HUES6 (cell line): ENCODE measurements around the gene MYH7B.

Experiments
- H3K27ac ChIP-seq: 2 replicates; pipeline ENCODE4 v1.7.0; 2013; ENCODE audit warnings: low read depth, mild to moderate bottlenecking, low read length, inconsistent platforms
- H3K27me3 ChIP-seq: 2 replicates; pipeline ENCODE4 v1.6.1; 2013; ENCODE audit warnings: low read length; ENCODE audit not compliant: control insufficient read depth, insufficient read depth
- H3K36me3 ChIP-seq: 2 replicates; pipeline ENCODE4 v1.6.1; 2013; ENCODE audit warnings: low read length; ENCODE audit not compliant: control insufficient read depth, insufficient read depth
- H3K4me1 ChIP-seq: 2 replicates; pipeline ENCODE4 v1.6.1; 2013; ENCODE audit warnings: low read length; ENCODE audit not compliant: control insufficient read depth, insufficient read depth
- H3K4me3 ChIP-seq: 2 replicates; pipeline ENCODE4 v1.5.1; 2013; ENCODE audit warnings: low read depth, low read length
- H3K9ac ChIP-seq: one replicate; pipeline ENCODE4 v1.6.1; 2013; ENCODE audit warnings: mild to moderate bottlenecking, low read length
- H3K9me3 ChIP-seq: 2 replicates; pipeline ENCODE4 v1.6.1; 2013; ENCODE audit warnings: low read depth, low read length; ENCODE audit not compliant: control insufficient read depth, insufficient read depth

Gene MYH7B

DNA sequence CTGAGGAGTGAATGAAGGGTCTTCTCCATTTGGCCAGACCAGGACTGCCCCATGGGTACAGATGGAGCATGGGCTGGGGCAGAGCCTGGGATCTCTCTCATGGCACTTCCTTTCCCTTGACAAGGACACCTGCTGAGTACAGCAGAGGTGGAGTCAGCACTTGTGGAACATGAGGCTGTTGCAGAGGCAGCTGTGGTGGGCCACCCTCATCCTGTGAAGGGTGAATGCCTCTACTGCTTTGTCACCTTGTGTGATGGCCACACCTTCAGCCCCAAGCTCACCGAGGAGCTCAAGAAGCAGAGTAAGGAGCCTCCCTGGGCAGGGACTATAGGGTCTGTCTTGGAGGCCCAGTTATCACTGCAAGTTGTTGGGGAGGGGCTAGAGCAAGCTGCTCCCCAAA, 29.7 kb upstream of the MYH7B start:
- H3K27ac ChIP-seq: no peak overlapping the region

DNA sequence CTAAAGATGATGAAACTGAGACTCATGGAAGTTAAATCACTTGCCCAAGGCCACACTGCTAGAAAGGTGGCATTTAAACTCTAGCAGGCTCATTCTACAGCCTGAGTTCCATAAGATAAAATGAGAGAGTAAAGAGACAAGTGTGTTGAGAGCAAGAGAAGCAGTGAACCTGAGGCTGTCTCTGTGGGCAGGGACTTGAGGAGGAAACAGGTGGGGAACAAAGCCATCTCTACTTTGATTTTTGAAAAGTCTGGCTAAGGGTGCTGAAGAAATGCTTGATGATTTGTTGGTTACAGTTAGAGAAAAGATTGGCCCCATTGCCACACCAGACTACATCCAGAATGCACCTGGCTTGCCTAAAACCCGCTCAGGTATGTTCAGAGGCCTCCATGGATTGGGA, 29.1 kb upstream of the MYH7B start:
- H3K27me3 ChIP-seq: no peaks in the 10 kb centered on the region
- no peak overlapping the region for H3K27ac ChIP-seq
- H3K9ac ChIP-seq: no peak overlapping the region
- H3K4me1 ChIP-seq: no peaks in the 10 kb centered on the region
- peaks cover 93% of the 10 kb centered on the region for H3K36me3 ChIP-seq
- H3K4me3 ChIP-seq: no peak overlapping the region
- H3K9me3 ChIP-seq: peaks cover 8% of the 10 kb centered on the region; the same call in 1 of the 2 replicates

More for the DNA sequence above, 29.7 kb upstream of the MYH7B start:
- peaks cover 8% of the 10 kb centered on the region; the same call in 1 of the 2 replicates for H3K9me3 ChIP-seq
- H3K36me3 ChIP-seq: peaks cover 93% of the 10 kb centered on the region
- no peaks in the 10 kb centered on the region for H3K4me1 ChIP-seq
- no peak overlapping the region for H3K9ac ChIP-seq
- no peaks in the 10 kb centered on the region for H3K27me3 ChIP-seq
- H3K4me3 ChIP-seq: no peak overlapping the region

DNA sequence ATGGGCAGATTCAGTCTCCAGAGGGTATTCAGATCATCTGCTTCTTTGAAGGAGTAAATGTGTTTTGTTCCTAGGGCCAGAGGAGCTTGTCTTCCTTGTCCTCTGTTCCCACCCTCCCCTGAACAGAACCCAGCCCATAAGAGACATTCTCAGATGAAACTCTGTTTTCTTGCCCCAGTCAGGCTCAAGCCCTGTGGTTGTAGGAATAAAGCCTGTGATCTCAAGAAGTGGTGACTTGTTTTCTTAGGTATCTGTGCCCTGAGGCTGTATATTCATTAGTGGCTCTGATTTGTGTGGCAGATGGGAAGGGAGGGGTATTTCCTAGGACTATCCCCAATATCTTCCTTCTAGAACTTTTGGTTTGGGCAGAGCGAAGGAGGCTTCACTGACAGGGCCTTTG, 27.9 kb upstream of the MYH7B start:
- Histone ChIP-seq H3K27ac (no peak overlapping the region), H3K36me3 (peaks cover 90% of the 10 kb centered on the region), H3K9ac (no peak overlapping the region)

DNA sequence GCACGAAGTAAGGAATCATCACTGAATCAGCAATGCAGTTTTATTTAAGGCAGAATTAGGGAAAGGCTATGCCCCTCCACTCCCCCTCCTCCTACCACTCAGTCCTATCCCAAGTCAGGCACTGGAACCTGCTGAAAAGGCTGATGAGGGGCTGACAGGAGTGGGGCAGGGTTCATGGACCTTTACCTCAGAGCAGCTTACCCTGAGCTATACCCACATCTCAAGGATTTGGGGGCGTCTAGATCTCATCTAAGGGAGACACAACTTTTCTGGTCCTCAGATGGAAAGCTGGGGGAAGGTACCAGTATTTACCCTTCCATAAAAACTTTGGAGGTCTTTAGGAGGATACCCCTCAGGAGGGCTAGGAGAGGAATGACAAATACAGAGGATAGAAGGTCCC, 27.3 kb upstream of the MYH7B start:
- H3K36me3 ChIP-seq: peaks cover 88% of the 10 kb centered on the region
- H3K4me1 ChIP-seq: no peaks in the 10 kb centered on the region
- H3K9ac ChIP-seq: no peak overlapping the region
- H3K27me3 ChIP-seq: no peaks in the 10 kb centered on the region
- H3K27ac ChIP-seq: no peak overlapping the region
- H3K9me3 ChIP-seq: peaks cover 2% of the 10 kb centered on the region; the same call in 1 of the 2 replicates
- H3K4me3 ChIP-seq: no peak overlapping the region

More for the DNA sequence above, 27.9 kb upstream of the MYH7B start:
- peaks cover 8% of the 10 kb centered on the region; the same call in 1 of the 2 replicates for H3K9me3 ChIP-seq
- H3K27me3 ChIP-seq: no peaks in the 10 kb centered on the region
- H3K4me3 ChIP-seq: no peak overlapping the region
- H3K4me1 ChIP-seq: no peaks in the 10 kb centered on the region

DNA sequence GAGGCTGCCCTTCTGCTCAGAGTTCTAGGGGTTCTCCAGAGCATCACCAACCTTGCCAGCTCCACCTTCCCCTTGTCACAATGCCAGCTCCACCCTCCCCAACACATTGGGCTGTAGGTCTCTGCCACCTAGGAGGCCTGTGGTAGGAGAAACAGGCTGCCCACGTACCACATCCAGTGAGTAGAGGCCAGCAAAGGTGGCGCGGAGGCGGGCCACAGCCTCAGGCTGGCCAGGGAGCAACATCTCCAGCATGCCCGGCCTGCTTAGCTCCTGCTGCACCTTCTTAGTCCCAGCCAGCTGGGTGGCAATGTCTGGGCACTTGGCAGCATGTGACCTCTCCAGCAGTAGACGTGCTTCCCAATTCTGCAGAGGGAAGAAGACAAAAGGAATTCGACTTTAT, 23.9 kb upstream of the MYH7B start:
- H3K4me1 ChIP-seq: no peaks in the 10 kb centered on the region
- H3K9me3 ChIP-seq: no peaks in the 10 kb centered on the region
- H3K27me3 ChIP-seq: no peaks in the 10 kb centered on the region
- H3K27ac ChIP-seq: no peak overlapping the region
- H3K36me3 ChIP-seq: peaks cover 71% of the 10 kb centered on the region
- H3K4me3 ChIP-seq: no peak overlapping the region
- no peak overlapping the region for H3K9ac ChIP-seq

DNA sequence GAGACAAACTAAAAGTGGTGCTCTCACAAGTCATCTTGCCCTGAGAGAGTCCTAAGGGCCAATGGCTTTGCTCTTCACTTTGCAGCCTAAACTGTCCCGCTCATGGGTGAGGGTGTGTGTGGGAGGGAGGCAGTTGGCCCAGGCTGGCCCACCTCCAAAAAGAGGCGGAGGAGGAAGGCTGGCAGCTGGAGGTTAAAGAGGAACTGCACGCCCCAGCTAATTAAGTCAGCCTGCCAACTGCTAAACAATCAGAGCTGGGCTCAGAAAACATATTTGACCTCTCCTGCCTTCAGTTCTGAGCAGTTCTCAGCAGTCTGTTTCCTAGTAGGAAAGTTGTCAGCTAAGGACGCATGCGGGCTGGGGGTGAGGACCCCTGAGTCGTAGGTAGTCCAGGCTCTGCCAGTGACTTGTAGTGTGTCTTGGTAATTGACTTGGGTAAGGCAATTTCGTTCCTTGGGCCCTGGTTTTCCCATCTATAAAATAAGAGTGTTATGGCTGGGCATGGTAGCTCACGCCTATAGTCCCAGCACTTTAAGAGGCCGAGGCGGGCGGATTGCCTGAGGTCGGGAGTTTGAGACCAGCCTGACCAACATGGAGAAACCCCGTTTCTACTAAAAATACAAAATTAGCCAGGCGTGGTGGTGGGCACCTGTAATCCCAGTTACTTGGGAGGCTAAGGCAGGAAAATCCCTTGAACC, 17.1 kb upstream of the MYH7B start:
- Histone ChIP-seq H3K9ac (no peak overlapping the region), H3K4me1 (no peaks in the 10 kb centered on the region), H3K27ac (no peak overlapping the region), H3K9me3 (no peaks in the 10 kb centered on the region), H3K36me3 (peaks cover 58% of the 10 kb centered on the region), H3K4me3 (no peak overlapping the region), H3K27me3 (no peaks in the 10 kb centered on the region)

DNA sequence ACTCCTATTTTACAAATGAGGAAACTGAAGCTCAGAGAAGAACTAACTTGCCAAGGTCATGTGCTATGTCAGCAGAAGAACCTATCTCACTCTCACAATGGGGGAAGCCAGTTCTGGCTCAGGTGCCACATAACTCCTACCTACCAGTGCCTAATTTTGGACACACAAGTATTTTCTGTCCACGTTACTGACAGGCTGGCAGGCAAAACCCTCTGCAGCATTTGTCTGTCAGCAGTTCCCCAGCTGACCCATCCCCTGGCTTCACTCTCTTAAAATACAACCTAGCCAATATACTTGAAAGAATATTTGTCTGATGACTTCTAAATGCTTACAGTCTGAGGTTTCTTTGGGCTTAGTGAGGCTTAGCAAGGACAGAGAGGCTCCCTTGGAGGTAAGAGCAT, 15.6 kb upstream of the MYH7B start:
- no peaks in the 10 kb centered on the region for H3K27me3 ChIP-seq
- no peaks in the 10 kb centered on the region for H3K4me1 ChIP-seq
- H3K27ac ChIP-seq: no peak overlapping the region
- H3K9me3 ChIP-seq: no peaks in the 10 kb centered on the region
- H3K9ac ChIP-seq: no peak overlapping the region
- H3K4me3 ChIP-seq: no peak overlapping the region
- H3K36me3 ChIP-seq: peaks cover 58% of the 10 kb centered on the region

DNA sequence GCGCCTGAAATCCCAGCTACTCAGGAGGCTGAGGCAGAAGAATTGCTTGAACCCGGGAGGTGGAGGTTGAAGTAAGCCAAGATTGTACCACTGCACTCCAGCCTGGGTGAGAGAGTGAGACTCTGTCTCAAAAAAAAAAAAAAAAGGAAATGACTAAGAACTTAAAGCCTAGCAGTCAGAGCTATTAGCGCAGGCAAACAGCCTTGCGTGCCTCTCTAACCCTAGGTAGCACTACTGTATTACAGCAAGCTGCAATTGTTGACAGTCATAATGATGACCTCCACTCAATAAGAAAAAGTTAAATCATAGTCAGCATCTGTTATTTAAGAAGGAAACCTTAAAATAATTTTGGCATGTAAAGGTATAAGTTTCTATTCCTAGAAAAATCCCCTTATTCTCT, 14.4 kb upstream of the MYH7B start:
- Histone ChIP-seq H3K9me3 (no peaks in the 10 kb centered on the region), H3K4me1 (no peaks in the 10 kb centered on the region), H3K27ac (no peak overlapping the region), H3K36me3 (peaks cover 63% of the 10 kb centered on the region), H3K4me3 (no peak overlapping the region), H3K9ac (no peak overlapping the region), H3K27me3 (no peaks in the 10 kb centered on the region)

DNA sequence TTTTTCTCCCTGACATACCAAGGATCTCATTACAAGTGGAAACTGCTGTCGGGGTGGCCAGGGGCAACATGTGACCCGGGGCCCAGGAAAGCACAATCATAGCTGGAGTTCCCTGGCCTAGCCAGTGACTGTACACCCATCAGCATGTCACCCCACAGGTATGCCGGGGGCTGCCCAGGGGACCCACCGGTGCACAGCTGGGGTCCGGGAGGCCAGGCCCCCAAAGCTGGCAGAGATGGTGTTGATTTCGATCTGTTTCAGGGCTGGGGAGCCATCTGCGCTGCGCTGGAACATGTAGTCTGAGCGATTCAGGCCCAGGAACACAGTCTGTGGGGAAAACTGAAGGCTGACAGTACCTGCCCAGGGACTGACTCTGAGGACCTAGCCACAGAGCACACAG, 13.4 kb upstream of the MYH7B start:
- Histone ChIP-seq H3K4me3 (no peak overlapping the region), H3K4me1 (no peaks in the 10 kb centered on the region), H3K9ac (no peak overlapping the region), H3K27ac (no peak overlapping the region), H3K27me3 (no peaks in the 10 kb centered on the region), H3K36me3 (peaks cover 61% of the 10 kb centered on the region), H3K9me3 (no peaks in the 10 kb centered on the region)

DNA sequence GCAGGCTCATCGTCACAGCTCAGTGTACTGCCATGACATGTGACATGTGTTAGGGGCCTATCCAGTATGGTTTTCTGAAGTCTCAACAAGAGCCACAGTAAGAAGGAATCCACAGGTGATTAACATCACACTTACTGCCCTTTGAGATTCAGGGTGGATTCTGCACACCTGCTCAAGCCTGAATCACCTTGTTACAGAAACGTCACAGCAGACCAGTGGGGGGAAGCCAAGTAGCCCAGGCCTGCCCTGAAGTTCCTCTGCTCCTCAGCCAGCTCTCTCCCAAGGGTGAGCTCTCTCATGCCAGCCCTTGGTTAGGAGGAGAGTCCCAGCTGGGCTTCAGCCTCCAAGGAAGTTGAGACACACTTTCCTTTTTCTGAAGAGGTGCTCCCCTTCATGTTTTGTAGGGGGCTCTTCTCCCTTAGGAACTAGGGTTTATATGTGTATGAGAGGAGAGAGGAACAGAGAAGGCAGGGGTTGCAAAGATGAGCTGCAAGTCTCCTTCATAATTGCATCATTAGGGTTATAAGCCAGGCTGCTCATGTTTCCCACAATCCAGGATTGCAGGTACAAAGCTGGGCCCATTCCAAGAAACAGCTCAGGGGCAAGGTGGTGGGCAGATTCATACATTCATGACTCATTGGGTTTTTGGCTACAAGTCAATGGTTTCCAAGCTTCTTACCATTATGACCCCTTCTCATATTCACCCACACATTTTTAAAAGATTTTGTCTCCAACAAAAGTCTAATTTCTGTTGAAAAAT, 11.7 kb upstream of the MYH7B start:
- Histone ChIP-seq H3K9ac (no peak overlapping the region), H3K9me3 (no peaks in the 10 kb centered on the region), H3K4me3 (no peak overlapping the region), H3K36me3 (peaks cover 54% of the 10 kb centered on the region), H3K27me3 (no peaks in the 10 kb centered on the region), H3K4me1 (no peaks in the 10 kb centered on the region), H3K27ac (no peak overlapping the region)

DNA sequence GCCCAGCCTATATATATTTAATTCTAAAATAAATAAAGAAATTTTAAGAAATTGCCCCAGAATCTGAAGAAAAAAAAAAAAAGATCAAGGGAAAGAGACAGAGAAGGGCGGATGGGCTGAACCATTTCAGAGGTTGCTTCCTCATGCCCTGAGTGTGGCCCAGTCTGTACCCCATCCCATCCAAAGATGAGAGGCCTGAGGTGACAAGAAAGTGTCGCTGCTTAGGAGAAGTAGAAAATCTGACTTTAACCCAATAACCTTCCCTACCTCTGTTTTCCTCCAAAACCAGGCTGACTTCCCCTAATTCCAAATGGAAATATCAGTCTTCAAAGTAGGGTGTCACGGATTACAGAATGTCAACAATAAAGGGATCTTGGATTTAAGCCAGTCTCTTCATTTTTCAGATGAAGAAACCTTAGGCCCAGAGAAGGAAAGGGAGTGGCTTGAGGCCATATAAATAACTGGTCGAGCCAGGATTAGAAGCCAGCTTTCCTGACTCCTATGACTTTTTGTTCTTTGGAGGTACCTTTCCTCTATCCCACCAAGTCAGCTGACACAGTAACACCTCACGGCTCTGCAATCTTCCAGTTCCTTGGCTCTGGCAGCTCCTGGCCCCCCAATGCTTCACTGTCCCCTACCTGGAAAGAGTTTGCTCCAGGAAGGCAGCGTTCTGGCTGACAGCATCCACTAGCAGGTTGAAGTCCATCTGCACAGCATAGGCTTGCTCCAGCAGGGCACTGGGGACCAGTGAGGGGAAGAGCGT, 10.2 kb upstream of the MYH7B start:
- no peaks in the 10 kb centered on the region for H3K27me3 ChIP-seq
- no peaks in the 10 kb centered on the region for H3K4me1 ChIP-seq
- H3K4me3 ChIP-seq: no peak overlapping the region
- H3K9ac ChIP-seq: no peak overlapping the region
- H3K36me3 ChIP-seq: peaks cover 62% of the 10 kb centered on the region
- no peak overlapping the region for H3K27ac ChIP-seq
- H3K9me3 ChIP-seq: no peaks in the 10 kb centered on the region
